Memory B cell (primary cell): ENCODE measurements around the gene SDF4.
"Not testable (repeated sequence)": the region's sequence is repeated elsewhere in the genome, so short reads cannot be mapped to it uniquely, and the experiment has no call there.

Source experiments
- ATAC-seq: fragments of 150-1000 bp; cut with Tn5 transposase; 2 replicates; pipeline ENCODE4 v1.10.0; 2021; ENCODE audit warnings: low read depth, mild to moderate bottlenecking, moderate library complexity
- DNase-seq, 2 donors: peaks; one replicate each; pipeline ENCODE4 v3.0.0; 2022; ENCODE audit warnings: low spot score in 2 of 2
- H3K27ac Mint-ChIP-seq: one replicate; pipeline ENCODE4 v1.8.0; 2022; ENCODE audit warnings: mild to moderate bottlenecking, moderate library complexity, mixed read lengths
- H3K27me3 Mint-ChIP-seq: one replicate; pipeline ENCODE4 v1.8.0; 2022; ENCODE audit warnings: mixed read lengths
- H3K36me3 Mint-ChIP-seq: one replicate; pipeline ENCODE4 v1.8.0; 2022; ENCODE audit warnings: mild to moderate bottlenecking, mixed read lengths
- H3K4me1 Mint-ChIP-seq: one replicate; pipeline ENCODE4 v1.8.0; 2022; ENCODE audit warnings: mixed read lengths
- H3K4me3 Mint-ChIP-seq: one replicate; pipeline ENCODE4 v1.8.0; 2022; ENCODE audit warnings: mild to moderate bottlenecking, moderate library complexity, mixed read lengths
- H3K9me3 Mint-ChIP-seq: one replicate; pipeline ENCODE4 v1.8.0; 2022; ENCODE audit warnings: mixed read lengths

SDF4 gene

GRCh38 chr1:1200876-1201810 lies 30.7 kb downstream of the SDF4 start:
- Mint-ChIP-seq H3K27ac (peak overlapping the region; percentile 92), H3K36me3 (no peaks in the 10 kb centered on the region), H3K4me1 (peaks cover 4% of the 10 kb centered on the region), H3K9me3 (no peaks in the 10 kb centered on the region), H3K4me3 (peak overlapping the region; percentile 46), H3K27me3 (peaks cover 2% of the 10 kb centered on the region)
- ATAC-seq: peak; percentile 86
- DNase-seq: peak; percentile 85 to 89

- Mint-ChIP-seq H3K36me3 (no peaks in the 10 kb centered on the region), H3K9me3 (peaks cover under 1% of the 10 kb centered on the region), H3K4me1 (no peaks in the 10 kb centered on the region), H3K27me3 (peaks cover 2% of the 10 kb centered on the region), H3K4me3 (peak overlapping the region; percentile 43), H3K27ac (peak overlapping the region; percentile 92)
- ATAC-seq (no peak), DNase-seq (no peak)
Observed at GRCh38 chr1:1199961-1200875, 31.6 kb downstream of the SDF4 start.

- H3K36me3 Mint-ChIP-seq: no peaks in the 10 kb centered on the region
- no peak for DNase-seq
- peak overlapping the region; percentile 92 for H3K27ac Mint-ChIP-seq
- no peaks in the 10 kb centered on the region for H3K4me1 Mint-ChIP-seq
- no peak for ATAC-seq
- peaks cover 2% of the 10 kb centered on the region for H3K27me3 Mint-ChIP-seq
- H3K9me3 Mint-ChIP-seq: peaks cover 8% of the 10 kb centered on the region
- H3K4me3 Mint-ChIP-seq: no peak overlapping the region
Observed at GRCh38 chr1:1199141-1199960, 32.5 kb downstream of the SDF4 start.

- no peak for ATAC-seq
- no peak for DNase-seq
- no peaks in the 10 kb centered on the region for H3K36me3 Mint-ChIP-seq
- no peak overlapping the region for H3K27ac Mint-ChIP-seq
- no peaks in the 10 kb centered on the region for H3K4me1 Mint-ChIP-seq
- no peak overlapping the region for H3K4me3 Mint-ChIP-seq
- peaks cover 9% of the 10 kb centered on the region for H3K9me3 Mint-ChIP-seq
- H3K27me3 Mint-ChIP-seq: peaks cover 2% of the 10 kb centered on the region
Observed at GRCh38 chr1:1198423-1199140, 33.2 kb downstream of the SDF4 start.

GRCh38 chr1:1197551-1198422 lies 34.0 kb downstream of the SDF4 start:
- no peaks in the 10 kb centered on the region for H3K4me1 Mint-ChIP-seq
- no peak overlapping the region for H3K27ac Mint-ChIP-seq
- H3K36me3 Mint-ChIP-seq: no peaks in the 10 kb centered on the region
- DNase-seq: no peak
- no peak overlapping the region for H3K4me3 Mint-ChIP-seq
- peaks cover 9% of the 10 kb centered on the region for H3K9me3 Mint-ChIP-seq
- peaks cover 2% of the 10 kb centered on the region for H3K27me3 Mint-ChIP-seq
- no peak for ATAC-seq

- Mint-ChIP-seq H3K27ac (no peak overlapping the region), H3K27me3 (peaks cover 2% of the 10 kb centered on the region), H3K4me1 (no peaks in the 10 kb centered on the region), H3K36me3 (no peaks in the 10 kb centered on the region), H3K9me3 (peaks cover 10% of the 10 kb centered on the region), H3K4me3 (no peak overlapping the region)
- no peak for ATAC-seq
- DNase-seq: no peak
Observed at GRCh38 chr1:1197188-1197500, 34.7 kb downstream of the SDF4 start.

- no peak overlapping the region for H3K27ac Mint-ChIP-seq
- no peaks in the 10 kb centered on the region for H3K36me3 Mint-ChIP-seq
- H3K27me3 Mint-ChIP-seq: peaks cover 2% of the 10 kb centered on the region
- DNase-seq (no peak), ATAC-seq (no peak)
- peaks cover 12% of the 10 kb centered on the region for H3K9me3 Mint-ChIP-seq
- no peak overlapping the region for H3K4me3 Mint-ChIP-seq
- H3K4me1 Mint-ChIP-seq: no peaks in the 10 kb centered on the region
Observed at GRCh38 chr1:1196431-1197187, 35.2 kb downstream of the SDF4 start.

GRCh38 chr1:1195726-1196125 lies 36.1 kb downstream of the SDF4 start:
- DNase-seq, H3K4me3 Mint-ChIP-seq, H3K27me3 Mint-ChIP-seq, H3K36me3 Mint-ChIP-seq, H3K4me1 Mint-ChIP-seq, ATAC-seq, H3K27ac Mint-ChIP-seq: not testable (repeated sequence)
- peaks cover 12% of the 10 kb centered on the region for H3K9me3 Mint-ChIP-seq

GRCh38 chr1:1194723-1195122 lies 37.1 kb downstream of the SDF4 start:
- H3K36me3 Mint-ChIP-seq: no peaks in the 10 kb centered on the region
- no peaks in the 10 kb centered on the region for H3K4me1 Mint-ChIP-seq
- no peak overlapping the region for H3K4me3 Mint-ChIP-seq
- DNase-seq: no peak
- ATAC-seq: no peak
- peaks cover 12% of the 10 kb centered on the region for H3K9me3 Mint-ChIP-seq
- H3K27ac Mint-ChIP-seq: no peak overlapping the region
- H3K27me3 Mint-ChIP-seq: no peaks in the 10 kb centered on the region

GRCh38 chr1:1191734-1192133 lies 40.1 kb downstream of the SDF4 start:
- no peak for DNase-seq
- H3K27ac Mint-ChIP-seq: no peak overlapping the region
- H3K4me1 Mint-ChIP-seq: no peaks in the 10 kb centered on the region
- ATAC-seq: no peak
- H3K9me3 Mint-ChIP-seq: peaks cover 12% of the 10 kb centered on the region
- no peaks in the 10 kb centered on the region for H3K27me3 Mint-ChIP-seq
- no peaks in the 10 kb centered on the region for H3K36me3 Mint-ChIP-seq
- H3K4me3 Mint-ChIP-seq: no peak overlapping the region

- Mint-ChIP-seq H3K27ac (peak overlapping the region; percentile 28), H3K4me3 (no peak overlapping the region), H3K4me1 (no peaks in the 10 kb centered on the region), H3K9me3 (peaks cover 3% of the 10 kb centered on the region), H3K36me3 (no peaks in the 10 kb centered on the region), H3K27me3 (no peaks in the 10 kb centered on the region)
- DNase-seq (no peak), ATAC-seq (no peak)
Observed at GRCh38 chr1:1189111-1189510, 42.7 kb downstream of the SDF4 start.

- DNase-seq (no peak), ATAC-seq (no peak)
- Mint-ChIP-seq H3K4me1 (peaks cover 3% of the 10 kb centered on the region), H3K36me3 (no peaks in the 10 kb centered on the region), H3K27me3 (peaks cover 3% of the 10 kb centered on the region), H3K4me3 (no peak overlapping the region), H3K27ac (no peak overlapping the region), H3K9me3 (peaks cover 3% of the 10 kb centered on the region)
Observed at GRCh38 chr1:1187938-1188337, 43.9 kb downstream of the SDF4 start.
